Lower leg skin (tissue), 3 donors: ENCODE results near the gene HDC.

Experiments used
- CTCF ChIP-seq, 3 donors: fragments of 450-650 bp; IDR thresholded peaks; one replicate each; pipeline ENCODE4 v1.5.1; 2016; ENCODE audit warnings: antibody characterized with exemption in 3 of 3, mild to moderate bottlenecking in 3 of 3, moderate library complexity in 2 of 3
- POLR2A ChIP-seq, 2 donors: fragments of 450-650 bp; IDR thresholded peaks; one replicate each; pipeline ENCODE4 v1.6.1; 2016 to 2017; ENCODE audit warnings: antibody characterized with exemption in 2 of 2, mild to moderate bottlenecking in 1 of 2, moderate library complexity in 1 of 2

- TF ChIP-seq CTCF (IDR thresholded peaks at IDR 0.05), result no peak
- no peak for TF ChIP-seq POLR2A (IDR thresholded peaks at IDR 0.05)
Observed at GRCh38 chr15:50267577-50267976, 2.1 kb upstream of the HDC start.
